Frontal cortex (tissue), 4 donors: Measurements from ENCODE around the gene RPS6KA2. TPM values are rescaled to one million over a fixed set of nuclear protein-coding genes. Genes with fewer than 3 reads are reported as not detected.

Experiments used
- DNase-seq, 2 donors: peaks; one replicate each; pipeline ENCODE4 v3.0.0; 2012; ENCODE audit warnings: low spot score in 2 of 2
- FAIRE-seq: peaks from 2 replicates; lab custom pipeline; 2012; peaks lifted over from hg19 to GRCh38; lab: Jason Lieb, UNC
- total RNA-seq: library from RNA; depleted of rRNA; stranded (reverse); fragments of >200 nt; gene quantifications from one replicate; pipeline ENCODE4 v1.2.3, GENCODE V29; 2014
- donor health status: control.
- donor health status: control.
- donor health status: control.

Gene RPS6KA2
- total RNA-seq, 1 donor from 2014 or later: 24.9 TPM

DNA sequence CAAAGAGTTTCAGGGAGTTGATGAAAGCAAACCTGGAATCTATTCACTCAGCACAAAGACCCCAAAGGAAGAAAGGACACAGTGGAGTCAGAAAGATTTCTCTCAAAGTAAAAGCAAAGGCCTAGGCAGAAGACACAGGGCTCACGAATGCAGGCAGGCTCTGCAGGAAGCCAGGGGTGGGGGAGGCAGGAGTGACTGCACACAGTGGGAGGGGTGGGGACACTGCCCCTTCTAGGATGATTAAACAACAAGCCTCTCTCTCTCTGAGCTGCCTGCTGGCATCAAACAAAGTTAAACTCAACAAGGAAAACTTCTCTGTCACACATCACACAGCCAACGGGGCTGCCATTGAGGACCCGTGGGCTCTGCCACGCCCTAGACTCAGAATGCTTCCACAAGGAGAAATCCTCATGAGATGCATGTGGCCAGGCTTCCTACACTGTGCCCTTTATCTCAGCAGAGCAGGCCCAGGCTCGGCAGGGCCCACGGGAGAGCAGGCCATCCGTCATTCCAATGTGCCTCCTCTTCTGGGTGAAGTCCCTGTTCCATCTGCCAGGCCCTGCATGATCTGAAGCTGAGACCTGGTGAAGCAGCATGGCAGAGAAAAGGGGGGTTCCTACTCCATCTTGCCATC lies 110.7 kb downstream of the RPS6KA2 start:
- DNase-seq: no peak
- no peak for FAIRE-seq

DNA sequence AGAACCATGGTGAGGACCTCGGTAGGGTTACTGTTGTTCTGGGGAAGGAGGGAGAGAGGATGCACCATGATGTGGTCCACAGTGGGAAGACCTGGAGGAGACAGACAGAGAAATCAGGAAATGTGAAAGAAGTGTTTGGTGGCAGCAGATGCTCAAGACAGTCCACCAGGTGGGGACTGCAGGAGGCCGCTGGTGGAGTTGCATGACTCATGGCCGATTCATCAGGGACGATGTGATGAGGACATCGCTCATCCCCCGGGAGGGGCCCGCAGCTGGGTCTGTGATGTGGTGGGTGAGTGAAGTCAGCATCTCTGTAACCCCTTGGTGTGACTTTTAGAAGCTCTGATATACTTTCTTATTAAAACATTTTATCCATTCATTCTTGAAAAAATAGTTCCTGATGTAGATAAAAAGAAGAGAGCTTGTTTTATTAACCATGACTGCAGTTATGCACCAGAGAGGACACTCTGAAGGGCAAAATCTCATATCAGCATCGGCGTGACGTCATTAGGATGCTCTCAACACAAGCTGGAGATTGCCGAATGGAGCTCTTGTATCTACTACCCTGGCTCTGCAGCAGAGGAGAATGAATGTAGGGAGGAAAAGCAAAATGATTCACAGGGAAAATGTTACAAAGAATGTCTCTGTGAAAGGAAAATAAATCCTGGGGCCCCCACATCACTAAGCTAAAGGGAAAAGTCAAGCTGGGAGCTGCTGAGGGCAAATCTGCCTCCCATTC lies 111.8 kb downstream of the RPS6KA2 start:
- peak in 1 of 2 donors; percentile 74 for DNase-seq
- FAIRE-seq: no peak

DNA sequence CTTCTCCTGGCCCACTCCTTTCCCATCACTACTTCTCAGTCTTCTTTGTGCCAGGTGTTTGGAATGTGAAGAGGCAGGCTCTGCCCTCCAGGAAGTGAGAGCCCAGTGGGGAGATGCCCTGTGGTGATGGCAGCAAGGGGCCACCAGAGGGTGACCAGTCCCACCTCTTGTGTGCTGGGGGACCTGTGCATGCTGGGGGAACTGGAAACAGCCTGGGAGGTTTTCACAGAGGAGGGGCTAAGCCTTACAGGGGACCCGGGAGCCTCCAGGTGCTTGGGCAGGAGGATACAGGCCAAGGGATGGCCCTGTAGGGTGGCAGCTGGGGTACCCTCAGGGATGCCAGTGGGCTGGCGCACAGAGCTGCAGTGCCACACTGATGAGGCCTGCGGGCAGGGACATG lies 112.9 kb downstream of the RPS6KA2 start:
- no peak for DNase-seq
- no peak for FAIRE-seq

DNA sequence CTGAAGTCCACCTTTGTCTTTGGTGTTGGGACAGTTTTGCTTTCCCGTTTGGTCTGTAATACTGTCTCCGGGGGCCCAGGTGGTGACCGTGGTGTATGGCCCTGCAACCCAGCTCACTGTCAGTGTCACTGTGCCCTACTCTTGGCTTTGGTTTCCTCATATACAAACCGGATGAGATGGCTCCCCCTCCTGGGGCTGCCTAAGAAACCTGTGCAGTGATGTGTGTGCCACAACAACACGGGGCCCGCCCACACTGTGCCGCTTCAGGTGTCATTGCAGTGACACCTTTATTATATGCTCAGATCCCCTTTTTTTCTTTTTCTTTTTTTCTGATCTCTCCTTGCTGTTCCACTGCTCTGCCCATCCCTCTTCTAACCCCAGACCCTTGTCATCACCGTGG lies 114.5 kb downstream of the RPS6KA2 start:
- no peak for DNase-seq
- no peak for FAIRE-seq

DNA sequence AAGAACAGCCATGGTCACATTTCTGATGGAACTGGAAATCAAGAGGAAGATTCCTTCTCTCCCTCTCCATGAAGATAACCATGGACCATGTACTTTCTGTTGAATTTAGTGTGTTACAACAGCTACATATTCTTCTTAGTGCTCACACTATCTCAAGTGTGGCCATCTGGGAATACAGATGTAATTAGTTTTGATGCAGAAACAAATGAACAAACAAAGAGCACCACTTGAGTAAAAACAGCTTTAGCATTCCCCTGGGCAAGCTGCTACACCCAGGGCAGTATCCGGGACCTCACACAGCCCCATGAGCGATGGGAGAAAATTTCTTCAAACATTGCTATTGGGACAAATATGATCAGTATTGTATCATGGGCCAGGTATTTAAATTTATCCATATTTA lies 115.7 kb downstream of the RPS6KA2 start:
- no peak for FAIRE-seq
- DNase-seq: no peak

DNA sequence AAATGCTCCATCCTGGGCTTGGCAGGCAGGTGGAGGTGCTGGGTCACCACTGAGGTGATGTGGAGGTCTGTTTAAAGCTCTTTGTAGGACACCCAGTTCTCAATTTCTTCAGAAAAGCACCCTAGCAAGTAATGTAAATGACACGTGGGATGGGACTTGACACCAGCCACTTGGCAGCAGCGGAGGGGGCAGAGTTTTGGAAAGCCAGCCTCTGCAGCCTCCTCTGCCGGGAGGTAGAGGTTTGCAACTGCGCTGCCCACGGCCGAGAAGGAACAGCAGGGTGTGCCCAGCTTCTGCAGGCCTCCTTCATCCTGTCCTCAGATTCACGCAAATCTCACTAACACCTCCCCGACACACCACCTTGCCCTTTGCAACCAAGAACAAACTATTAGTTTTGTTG lies 117.9 kb downstream of the RPS6KA2 start:
- DNase-seq: no peak
- FAIRE-seq: no peak

DNA sequence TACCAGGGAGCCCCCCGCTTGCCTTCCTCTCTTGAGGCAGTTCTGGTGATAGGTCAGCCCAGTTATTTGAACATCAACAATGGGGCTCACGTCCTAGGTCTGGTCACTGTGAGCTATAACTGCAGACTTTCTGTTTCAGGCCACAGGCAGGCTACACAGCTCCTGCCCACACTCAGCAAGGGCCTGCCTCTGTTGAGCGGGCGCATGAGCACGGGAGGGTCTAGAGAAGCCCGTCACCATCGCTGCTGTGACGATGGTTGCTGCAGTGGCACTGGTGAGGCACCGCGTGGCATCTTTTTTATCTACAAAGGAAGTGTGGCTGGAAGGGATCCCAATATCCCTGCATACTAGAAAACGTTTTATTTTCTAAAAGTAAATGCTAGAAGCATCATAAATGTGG lies 118.3 kb downstream of the RPS6KA2 start:
- DNase-seq: no peak
- FAIRE-seq: no peak

DNA sequence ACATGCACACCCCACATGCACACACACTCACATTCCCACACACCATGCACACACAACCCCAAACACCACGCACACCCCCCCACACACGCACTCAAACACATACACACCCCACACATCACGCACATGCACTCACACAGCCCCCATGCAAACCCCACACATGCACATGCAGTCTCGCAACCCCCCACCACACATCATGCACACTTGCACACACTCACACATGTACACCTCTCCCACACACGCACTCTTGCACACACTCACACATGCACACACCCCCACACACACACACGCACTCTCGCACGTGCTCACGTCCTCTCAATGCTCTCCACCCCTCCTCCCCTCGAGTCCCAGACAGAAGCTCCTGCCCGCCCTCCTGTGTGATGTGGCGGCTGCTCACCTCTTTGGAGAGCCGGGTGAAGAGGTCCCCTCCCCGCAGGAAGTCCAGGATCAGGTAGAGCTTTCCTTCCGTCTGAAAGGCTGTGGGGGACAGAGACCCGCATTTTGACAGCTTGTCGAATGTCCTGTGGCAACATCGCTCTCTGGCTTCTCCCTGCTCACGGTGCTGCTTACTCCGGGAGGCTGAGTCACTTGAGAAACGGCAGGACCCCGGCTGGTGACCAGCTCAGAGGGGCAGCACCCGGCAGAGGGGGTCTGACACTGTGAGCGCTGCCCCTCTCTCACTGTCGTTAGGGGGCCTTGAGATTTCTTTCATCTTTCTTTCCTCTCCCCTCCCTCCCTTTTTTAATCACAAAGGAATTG lies 119.1 kb downstream of the RPS6KA2 start:
- DNase-seq: no peak
- no peak for FAIRE-seq

DNA sequence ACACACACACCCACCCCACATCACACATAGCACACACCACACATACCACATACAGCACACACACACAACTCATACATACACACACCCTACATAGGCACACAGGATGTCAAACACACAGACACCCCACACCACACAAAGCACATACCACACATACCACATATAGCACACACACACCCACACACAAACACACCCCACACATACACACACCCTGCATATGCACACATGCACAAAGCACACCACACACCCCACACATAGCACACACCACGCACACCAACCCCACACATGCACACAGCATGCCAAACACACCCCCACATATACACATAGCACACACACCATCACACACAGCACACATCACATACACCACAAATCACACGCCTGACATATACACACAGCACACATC lies 119.7 kb downstream of the RPS6KA2 start:
- no peak for DNase-seq
- no peak for FAIRE-seq

DNA sequence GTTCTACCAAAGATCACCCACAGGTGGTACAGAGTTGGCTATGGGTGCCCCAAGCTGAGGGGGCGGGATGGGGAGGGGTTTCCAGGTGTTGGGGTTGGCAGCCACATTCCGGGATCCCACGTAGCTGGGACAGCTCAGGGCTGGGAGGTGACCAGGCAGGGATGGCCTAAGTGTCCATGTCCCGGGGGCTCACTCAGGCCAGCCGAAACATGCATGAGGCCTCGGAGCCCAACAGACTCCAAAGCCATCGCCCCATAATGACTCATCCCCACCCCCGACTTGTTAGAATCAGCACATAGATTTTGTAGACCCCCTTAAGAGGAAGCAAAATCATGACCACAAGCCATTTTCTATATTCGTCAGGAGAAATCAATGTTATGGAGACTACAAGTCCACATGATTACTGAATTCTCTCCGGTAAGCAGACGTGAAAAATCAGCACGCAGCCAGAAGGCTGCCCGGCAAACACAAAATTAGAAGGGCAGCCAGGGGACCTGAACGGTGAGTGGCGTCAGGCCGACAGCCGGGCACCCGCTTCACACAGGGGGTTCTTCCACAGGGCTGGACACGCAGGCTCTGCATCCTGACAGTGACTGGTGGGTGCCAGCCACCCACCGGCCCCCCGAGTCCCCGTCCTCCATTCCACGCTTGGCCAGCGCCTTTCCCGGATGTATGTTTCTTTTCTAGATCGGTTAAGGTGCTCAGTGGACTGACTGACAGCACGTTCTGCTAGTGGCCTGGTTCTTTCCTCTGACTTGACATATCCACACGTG lies 121.7 kb downstream of the RPS6KA2 start:
- no peak for DNase-seq
- FAIRE-seq: no peak

DNA sequence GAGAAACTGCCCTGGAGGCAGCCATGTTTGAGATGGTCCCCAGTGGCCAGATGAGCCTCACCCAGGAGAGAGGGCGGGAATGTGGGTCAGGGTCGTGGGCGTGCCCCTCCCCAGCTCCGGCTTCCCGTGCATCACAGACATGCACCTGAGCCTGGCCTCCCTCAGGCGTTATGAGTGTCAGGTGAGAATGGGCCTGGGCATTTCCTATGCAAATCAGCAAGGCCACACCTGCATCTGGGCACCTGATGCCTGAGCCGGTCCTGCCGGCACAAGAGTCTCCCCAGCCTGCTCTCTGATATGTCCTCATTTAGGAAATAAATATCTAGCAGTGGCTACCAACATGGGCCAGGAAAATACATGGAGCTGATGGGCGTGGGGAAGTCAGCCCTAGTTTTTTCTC lies 123.0 kb downstream of the RPS6KA2 start:
- FAIRE-seq (no peak), DNase-seq (no peak)

DNA sequence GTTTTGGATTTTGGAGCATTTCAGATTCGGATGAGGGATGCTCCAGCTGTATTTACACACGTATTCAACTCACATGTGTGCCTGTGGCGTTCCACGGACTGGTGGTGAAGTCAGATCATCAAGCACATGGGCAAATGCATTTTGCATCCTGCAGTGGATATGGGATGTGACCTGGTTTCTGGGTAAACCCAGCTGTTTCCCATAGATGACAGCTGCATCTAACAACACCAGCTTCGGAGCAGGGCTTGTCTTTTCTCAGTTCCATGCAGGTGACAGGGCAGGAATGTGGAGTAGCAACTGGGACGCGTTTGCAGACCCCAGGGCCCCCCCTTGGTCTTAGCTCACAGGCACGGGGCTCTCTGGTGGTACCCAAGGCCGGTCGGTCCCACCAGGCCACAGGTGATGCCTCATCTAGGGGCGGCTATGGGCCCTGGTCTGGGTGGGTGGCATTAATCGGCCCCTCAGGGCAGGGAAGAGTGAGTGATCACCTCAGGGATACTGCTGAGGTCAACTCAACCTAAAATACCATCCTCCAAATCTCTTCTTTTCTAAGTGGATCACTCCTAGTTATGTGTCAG lies 123.8 kb downstream of the RPS6KA2 start:
- no peak for DNase-seq
- FAIRE-seq: no peak

DNA sequence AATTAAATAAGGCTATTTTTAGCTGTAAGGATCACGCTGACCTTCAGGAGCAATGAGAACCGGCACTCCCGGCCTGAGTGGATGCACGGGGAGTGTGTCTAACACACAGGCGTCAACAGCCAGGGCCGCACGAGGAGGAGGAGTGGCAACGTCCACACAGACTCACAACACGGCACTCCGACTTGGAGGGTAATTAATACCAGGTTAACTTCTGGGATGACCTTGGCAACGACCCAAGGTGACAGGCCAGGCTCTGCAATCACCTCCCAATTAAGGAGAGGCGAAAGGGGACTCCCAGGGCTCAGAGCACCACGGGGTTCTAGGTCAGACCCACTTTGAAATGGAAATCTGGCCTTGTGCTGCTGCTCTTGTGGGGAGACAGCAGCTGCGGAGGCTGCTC lies 124.6 kb downstream of the RPS6KA2 start:
- DNase-seq (no peak), FAIRE-seq (no peak)

DNA sequence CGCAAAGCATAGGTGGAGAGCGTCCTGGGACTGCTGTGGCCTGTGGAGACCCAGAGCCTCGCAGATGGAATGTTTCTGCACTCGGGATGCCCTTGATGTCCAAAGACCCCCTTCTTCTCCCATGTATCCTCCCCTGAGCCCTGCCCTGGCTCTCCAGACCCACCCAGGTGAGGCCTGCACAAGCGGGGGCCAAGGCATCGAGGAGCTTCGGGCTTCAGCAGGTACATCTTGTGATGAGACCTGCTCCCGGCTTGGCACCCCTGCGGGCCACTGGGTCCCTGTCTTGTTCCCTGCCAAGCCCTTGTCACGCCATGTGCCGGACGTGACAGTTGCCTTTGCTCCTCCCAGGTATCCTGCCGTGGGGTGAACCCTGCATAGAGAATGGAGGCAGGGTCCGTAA lies 125.8 kb downstream of the RPS6KA2 start:
- FAIRE-seq: no peak

DNA sequence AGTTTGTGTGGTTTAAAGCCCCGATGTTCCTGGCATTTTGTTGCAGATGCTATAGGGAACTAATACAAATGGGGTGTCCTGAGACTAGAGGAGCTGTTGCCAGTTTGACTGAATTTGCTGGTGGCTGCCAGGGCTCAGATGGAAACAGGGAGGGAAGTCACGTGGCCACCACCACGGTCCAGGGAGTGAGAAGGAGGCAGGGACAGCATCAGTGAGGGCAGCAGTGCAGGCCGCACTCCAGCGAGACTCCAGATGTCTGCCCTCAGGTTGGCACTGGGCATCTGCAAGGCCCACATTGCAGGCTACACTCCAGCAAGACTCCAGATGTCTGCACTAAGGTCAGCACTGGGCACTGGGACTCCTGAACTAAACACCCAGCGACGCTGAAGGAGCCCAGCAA lies 126.8 kb downstream of the RPS6KA2 start:
- DNase-seq (no peak), FAIRE-seq (no peak)

More for the DNA sequence above, 125.8 kb downstream of the RPS6KA2 start:
- no peak for DNase-seq

DNA sequence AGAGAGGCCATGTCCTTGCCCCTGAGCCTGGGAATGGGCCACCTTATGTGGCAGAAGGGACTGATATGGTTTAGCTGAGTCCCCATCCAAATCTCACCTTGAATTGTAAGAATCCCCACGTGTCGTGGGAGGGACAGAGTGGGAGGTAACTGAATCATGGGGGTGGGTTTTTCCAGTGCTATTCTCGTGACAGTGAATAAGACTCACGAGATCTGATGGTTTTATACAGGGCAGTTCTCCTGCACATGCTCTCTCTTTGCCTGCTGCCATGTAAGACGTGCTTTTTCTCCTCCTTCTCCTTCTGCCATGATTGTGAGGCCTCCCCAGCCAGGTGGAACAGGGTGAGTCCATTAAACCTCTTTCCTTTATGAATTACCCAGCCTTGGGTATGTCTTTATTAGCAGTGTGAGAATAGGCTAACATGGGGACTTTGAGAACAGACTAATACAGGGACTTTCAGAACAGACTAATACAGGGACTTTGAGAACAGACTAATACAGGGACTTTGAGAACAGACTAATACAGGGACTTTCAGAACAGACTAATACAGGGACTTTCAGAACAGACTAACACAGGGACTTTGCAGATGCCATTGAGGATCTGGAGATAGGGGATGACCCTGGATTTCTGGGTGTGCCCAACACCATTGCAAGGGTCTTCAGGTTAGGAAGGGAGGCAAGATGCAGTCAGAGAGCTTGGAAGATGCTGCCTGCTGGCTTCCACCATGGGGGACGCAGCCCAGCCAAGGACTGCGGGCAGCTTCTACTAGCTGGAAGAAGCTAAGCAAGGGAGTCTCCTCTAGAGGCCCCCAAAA lies 127.5 kb downstream of the RPS6KA2 start:
- FAIRE-seq (no peak), DNase-seq (no peak)

DNA sequence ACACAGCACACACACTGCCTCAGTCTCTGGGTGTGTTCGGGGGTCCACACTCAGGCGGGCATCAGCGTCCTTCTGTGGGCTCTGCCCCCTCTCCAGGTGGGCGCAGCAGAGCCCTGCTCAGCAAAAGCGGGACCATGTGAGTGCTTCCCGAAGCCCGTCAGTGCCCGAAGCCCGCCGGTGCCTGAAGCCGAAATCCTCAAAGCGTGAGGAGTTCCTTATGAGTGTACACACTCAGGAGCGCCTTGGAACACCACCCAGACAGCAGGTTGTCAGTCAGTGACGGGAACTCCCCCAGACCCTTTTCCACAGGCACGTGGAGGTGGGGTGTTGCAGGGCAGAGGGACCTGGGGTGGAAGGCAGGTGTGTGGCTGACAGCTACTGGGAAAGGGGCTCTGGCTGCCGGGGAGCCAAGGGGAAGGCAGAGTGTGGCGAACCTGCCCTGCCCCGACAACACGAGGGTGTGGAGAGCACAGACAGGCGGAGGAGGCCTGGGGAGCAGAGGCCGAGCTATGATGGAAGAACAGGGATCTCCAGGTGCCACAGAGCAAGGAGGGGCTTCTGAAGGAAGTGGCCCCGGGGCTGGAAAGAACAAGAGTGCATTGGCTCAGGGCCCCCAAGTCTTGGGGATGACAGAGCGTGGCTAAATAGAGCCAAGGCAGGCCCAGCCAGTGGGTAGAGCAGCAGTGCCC lies 128.2 kb downstream of the RPS6KA2 start:
- no peak for FAIRE-seq

DNA sequence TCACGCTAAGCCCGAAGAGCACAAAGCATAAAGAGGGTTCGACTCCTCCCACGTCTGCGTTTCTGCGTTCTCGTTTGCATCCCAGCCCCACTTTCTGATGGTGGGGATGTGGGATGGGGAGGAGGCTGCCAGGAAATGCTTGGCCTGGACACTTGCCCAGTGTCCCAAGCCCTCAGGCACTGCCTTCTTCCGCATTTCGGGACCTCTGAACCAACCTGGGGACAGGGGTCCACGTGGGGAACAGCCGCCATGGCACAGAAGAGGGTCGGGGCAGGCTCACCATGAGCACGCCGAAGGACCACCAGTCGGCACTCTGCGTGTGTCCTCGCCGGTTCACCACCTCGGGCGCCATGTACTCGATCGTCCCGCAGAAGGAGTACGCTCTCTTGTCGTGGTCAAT lies 128.8 kb downstream of the RPS6KA2 start:
- DNase-seq (no peak), FAIRE-seq (no peak)

More for the DNA sequence above, 128.2 kb downstream of the RPS6KA2 start:
- DNase-seq: no peak
